Measurements from ENCODE around the gene LYZL2. TPM values are rescaled to one million over a fixed set of nuclear protein-coding genes. Genes with fewer than 3 reads are reported as not detected.
"Not testable (repeated sequence)": the region's sequence is repeated elsewhere in the genome, so short reads cannot be mapped to it uniquely, and the experiment has no call there.

The LYZL2 gene
- not detected for total RNA-seq
- long read RNA-seq, result 0 reads

DNA sequence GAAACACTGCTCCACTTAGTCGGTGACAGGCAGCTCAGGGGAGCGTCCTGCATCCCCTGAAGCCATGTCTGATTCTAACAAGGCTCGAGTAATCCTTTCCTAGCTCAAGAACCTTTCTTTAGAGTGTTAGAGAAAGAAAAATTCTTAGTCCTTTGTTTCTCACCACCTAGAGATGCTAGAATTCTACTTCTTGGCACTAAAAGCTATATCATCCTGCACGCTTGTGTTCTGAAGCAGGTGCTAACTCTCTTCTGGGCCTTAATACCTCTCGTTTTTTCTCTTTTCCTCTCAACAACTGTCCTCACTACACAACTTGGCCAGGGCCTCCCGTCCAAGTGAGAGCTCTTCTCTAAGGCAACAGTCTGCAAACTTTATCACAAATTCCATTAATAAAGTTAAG, at the start of gene LYZL2:
Gene LYZL2, minus strand, starts transcription at position 101 of the 400 bp plus-strand sequence. CDS start 2,838 bp downstream, outside the sequence.
- ATAC-seq, result no peak
- no peak for DNase-seq
- intact Hi-C loops (cut with DNase I, micrococcal nuclease), result no loop called here

DNA sequence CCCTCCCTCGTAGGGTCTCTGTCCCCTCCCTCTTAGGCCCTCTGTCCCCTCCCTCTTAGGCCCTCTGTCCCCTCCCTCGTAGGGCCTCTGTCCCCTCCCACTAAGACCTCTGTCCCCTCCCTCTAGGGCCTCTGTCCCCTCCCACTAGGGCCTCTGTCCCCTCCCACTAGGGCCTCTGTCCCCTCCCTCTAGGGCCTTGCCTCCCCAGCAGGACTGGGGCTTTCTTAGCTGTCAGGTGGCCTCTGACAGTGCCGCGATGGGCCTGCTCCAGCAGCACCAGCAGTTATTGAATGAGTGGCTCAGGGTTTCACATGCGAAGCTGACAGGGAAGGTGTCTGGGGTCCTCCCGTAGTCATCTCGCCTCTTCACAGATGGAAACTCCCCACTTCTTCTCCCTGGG, 48.1 kb upstream of the LYZL2 start:
- intact Hi-C loops (cut with DNase I, micrococcal nuclease); DNase-seq; ATAC-seq: not testable (repeated sequence)

DNA sequence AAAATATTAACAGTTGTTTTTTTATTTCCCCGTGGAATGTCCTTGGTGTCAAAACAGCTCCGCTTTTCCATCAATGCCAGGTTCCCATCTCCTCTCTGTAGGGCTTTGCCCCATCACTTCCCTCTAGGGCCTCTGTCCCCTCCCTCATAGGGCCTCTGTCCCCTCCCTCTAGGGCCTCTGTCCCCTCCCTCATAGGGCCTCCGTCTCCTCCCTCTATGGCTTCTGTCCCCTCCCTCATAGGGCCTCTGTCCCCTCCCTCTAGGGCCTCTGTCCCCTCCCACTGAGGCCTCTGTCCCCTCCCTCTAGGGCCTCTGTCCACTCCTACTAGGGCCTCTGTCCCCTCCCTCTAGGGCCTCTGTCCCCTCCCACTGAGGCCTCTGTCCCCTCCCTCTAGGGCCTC, 47.6 kb upstream of the LYZL2 start:
- ATAC-seq; intact Hi-C loops (cut with DNase I, micrococcal nuclease); DNase-seq: not testable (repeated sequence)

DNA sequence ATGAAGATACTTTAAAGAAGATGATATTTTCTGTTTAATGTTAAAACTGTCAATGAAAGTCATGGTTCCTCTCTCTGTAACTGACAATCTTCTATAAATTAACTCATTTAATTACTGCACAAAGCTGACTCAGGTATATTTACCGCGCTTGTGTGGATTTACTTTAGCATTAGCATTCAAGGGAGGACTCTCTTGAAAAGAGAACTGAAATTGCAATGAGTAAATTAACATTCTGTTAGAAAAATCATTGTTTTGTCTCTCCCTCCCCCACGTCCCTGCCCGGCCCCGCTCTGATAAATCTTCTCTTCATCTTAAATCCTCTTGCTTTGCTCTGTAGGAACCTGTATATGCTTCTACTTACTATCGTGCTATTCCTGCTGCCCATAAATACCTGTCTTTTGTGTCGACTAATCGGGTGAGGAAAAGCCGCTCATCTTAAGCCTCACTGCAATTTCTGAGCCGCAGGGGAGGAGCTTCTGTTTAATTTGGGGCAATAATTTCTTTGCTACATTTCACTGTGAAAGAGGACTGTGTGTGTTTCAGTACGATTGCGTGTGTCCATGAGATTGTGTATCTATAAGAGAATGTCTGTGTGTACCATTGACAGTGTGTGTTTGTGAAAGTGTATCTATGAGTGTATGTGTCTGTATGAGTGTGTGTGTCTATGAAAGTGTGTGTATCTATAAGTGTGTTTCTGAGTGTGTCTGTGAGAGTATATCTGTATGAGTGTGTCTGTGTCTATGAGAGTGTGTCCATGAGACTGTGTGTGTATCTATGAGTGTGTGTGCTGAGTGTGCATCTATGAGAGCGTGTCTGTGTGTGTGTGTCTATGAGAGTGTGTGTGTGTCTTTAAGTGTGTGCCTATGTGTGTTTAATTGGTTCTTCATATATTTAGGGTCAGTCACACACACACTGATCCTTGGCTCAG, 46.5 kb upstream of the LYZL2 start:
- ATAC-seq (no peak), DNase-seq (no peak)
- intact Hi-C loops (cut with DNase I, micrococcal nuclease), result no loop called here

DNA sequence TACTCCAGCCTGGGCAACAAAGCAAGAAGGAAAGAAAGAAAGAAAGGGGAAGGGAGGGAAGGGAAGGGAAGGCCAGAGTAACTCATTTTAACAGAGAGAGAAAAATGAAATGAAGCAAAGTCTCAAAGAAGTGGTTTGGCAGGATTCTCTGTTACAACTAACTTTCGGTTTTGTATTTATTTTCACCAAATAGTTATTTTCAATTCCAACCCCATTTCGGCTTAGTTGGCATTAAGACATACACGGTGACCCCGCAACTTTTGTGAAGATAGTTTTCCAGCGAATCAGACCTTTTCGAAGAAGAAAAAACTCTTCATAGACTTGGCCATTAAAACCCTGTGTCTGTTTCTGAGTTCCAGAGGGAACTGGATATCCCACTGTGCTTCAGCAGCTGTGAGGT, 45.2 kb upstream of the LYZL2 start:
- no peak for DNase-seq
- intact Hi-C loops (cut with DNase I, micrococcal nuclease), result no loop called here

DNA sequence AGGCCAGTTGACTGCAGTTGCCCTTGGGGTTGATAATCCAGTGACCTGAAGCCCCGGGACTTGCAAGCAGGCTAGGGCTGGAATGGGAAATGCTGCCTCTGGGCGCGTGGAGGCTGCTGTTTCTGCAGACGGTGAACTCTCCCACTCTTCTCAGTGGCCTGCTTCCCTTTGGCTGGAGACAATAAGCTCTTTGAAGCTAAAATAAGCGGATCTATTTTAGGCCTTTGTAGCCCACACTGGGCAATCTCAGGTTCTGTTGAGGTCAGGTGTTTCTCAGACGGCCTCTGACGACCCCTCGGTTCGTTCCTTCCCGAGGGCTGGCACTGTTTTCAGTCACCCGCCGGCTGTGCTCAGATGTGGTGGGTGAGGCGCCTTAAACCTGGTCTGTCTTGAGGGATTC, 43.7 kb upstream of the LYZL2 start:
- DNase-seq; ATAC-seq; intact Hi-C loops (cut with DNase I, micrococcal nuclease): not testable (repeated sequence)

More for the DNA sequence above, 45.2 kb upstream of the LYZL2 start:
- ATAC-seq, result no peak

DNA sequence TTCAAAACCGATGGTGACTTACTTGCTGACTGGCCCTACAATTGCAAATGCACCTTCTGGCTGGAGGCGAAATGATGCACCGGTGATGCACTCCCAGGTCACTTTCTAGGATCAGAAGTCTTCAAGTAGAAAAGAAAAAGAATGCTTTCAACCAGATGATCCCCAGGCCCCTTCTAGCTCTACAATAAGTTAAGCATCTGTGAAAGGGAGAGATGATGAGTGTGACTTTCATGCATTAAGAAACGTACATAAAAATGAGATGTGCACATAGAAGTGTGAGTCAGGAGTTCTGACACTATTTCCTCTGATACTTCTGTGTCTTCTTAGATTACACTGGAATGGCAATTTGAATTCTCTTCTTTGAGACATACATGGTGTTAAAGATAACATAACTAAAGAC, 42.8 kb upstream of the LYZL2 start:
- intact Hi-C loops (cut with DNase I, micrococcal nuclease); ATAC-seq: not testable (repeated sequence)

DNA sequence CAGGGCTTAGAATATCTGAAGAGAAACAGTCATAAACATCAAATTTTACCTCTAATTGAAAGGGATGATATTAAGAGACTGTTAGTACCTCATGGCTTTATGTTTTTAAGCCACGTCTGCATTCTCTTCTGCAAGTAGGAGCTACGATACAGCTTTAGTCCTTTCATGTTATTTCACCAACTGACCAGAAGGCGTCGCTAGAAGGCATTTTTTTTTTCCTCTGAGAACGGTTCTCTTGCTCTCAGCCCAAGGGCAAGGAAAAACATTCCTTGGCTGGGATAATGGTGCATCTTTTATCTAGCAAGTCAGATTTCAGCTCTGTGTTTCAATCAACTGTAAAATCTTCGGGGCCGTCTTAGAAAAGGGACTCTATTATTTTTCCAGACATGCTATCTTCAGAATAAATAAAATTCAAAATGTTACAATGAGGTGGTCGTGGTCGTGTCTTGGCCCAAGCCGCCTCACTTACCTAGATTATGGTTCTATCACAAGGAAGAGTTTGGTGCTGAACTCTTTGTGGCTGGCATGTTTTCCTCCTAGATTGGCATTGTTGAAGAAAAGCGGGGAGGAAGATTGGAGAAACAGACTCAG, 41.6 kb upstream of the LYZL2 start:
- ATAC-seq, result peak; percentile 59
- intact Hi-C loops (cut with DNase I, micrococcal nuclease), result no loop called here
- DNase-seq, result no peak

More for the DNA sequence above, 42.8 kb upstream of the LYZL2 start:
- DNase-seq, result not testable (repeated sequence)

DNA sequence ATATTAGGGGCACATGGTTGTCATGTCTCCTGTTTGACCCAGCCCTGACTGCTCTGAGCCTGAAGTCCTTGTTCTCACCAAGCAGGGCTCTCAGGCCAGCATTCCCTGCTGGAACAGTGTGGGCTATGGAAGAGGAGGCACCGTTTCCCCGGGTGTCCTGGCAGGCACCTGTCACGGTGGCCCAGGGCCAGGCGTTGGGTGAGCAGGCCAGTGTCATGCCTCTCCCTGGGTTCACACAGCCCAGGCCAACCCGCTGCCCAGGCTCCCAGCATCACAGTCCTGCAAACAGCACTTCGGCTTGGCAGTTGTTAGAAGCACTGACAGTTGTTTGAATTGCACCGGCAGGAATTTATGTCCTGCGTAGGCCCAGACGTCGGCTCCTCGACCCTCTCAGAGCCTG, 38.4 kb upstream of the LYZL2 start:
- intact Hi-C loops (cut with DNase I, micrococcal nuclease); ATAC-seq: not testable (repeated sequence)

DNA sequence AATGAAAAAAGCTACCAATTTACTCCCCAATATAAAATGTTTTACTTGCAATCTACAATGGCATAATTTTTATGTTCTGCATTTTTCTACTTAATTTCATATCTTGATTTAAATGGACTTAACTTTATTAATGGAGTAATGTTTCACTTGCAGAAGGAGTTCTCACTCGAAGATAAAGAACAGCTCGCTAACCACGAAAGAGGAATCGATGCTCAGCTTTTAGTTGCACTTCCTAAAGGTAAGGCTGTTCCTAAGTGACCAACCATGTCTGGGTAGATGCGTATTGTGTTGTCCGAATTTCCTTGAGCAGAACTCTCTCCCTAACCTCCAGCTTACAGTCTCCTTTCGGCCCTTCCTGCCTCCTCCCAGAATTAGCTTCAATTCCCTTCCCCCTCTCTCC, 33.9 kb upstream of the LYZL2 start:
- intact Hi-C loops (cut with DNase I, micrococcal nuclease); ATAC-seq; DNase-seq: not testable (repeated sequence)

More for the DNA sequence above, 38.4 kb upstream of the LYZL2 start:
- not testable (repeated sequence) for DNase-seq

DNA sequence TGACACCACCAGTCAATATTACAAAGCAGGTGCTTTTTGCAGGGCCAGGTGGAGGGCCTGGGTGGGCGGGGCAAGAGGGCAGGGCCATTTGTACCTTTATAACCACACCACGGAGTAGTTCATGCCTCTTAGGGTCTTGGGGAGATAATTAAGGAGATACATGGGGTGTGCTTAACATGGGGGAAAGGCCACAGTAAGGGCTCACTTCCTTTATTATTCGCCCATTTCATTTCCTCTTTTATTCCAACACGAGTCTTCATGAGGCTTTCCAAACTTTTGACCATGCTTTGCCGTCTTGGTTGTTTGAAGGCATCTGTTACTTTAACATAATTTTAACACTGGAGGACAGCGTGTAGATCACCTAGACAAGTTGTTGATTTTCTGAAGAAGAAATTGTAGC, 33.3 kb upstream of the LYZL2 start:
- ATAC-seq (no peak), DNase-seq (no peak)
- intact Hi-C loops (cut with DNase I, micrococcal nuclease), result no loop called here

DNA sequence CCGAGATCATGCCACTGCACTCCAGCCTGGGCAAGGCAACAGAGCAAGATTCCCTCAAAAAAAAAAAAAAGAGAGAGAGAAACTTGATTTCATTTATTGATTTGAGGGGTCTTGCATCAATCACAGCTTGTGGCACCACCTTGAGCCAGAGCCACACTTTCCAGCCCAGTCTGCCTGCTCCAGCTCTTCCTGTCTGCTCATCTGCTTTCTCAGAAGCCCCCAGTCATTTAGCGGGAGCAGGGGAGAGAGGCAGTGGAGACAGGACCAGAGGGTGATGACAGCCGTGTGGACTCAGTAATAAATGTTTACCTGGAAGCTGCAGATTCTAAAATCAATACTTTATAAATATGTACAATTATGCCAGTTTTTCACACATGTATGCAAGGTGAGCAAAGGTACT, 30.8 kb upstream of the LYZL2 start:
- ATAC-seq; intact Hi-C loops (cut with DNase I, micrococcal nuclease); DNase-seq: not testable (repeated sequence)

DNA sequence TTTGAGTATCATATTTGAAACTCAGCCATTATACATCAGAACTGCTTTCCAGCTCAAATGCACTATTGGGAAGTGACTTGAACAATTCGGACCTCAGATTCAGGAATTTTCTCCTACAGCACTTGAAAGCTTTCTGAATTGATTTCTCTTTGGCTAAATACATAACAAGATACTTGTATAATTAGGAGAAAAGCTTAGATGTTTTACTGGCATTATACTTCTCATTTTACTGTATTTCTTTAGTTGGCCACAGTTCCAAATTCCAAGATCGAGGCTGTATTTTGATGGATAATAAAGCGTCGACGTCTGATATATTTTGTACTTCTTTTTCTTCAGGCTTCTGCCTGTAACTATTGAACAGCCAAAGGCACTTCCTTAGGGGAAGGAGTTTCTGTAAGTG, 26.7 kb upstream of the LYZL2 start:
- DNase-seq (no peak), ATAC-seq (no peak)
- intact Hi-C loops (cut with DNase I, micrococcal nuclease), result no loop called here

DNA sequence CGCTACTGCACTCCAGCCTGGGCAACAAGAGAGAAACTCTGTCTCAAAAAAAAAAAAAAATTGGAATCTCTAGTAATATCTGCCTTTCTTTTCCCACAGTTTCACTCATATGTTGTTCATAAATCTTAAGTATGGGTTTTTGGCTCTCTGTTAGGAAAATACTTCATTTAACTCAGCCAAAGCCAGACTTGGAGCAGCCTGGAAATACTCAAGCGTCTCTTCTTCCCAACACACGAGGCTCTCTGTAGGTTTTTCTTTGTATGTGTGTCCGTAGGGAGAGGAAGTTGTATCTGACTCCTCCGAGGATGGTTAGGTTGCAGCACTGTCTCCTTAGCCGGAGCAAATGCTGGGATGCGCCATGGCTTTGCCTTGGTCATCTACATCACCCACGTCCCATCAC, 25.4 kb upstream of the LYZL2 start:
- DNase-seq; ATAC-seq; intact Hi-C loops (cut with DNase I, micrococcal nuclease): not testable (repeated sequence)

DNA sequence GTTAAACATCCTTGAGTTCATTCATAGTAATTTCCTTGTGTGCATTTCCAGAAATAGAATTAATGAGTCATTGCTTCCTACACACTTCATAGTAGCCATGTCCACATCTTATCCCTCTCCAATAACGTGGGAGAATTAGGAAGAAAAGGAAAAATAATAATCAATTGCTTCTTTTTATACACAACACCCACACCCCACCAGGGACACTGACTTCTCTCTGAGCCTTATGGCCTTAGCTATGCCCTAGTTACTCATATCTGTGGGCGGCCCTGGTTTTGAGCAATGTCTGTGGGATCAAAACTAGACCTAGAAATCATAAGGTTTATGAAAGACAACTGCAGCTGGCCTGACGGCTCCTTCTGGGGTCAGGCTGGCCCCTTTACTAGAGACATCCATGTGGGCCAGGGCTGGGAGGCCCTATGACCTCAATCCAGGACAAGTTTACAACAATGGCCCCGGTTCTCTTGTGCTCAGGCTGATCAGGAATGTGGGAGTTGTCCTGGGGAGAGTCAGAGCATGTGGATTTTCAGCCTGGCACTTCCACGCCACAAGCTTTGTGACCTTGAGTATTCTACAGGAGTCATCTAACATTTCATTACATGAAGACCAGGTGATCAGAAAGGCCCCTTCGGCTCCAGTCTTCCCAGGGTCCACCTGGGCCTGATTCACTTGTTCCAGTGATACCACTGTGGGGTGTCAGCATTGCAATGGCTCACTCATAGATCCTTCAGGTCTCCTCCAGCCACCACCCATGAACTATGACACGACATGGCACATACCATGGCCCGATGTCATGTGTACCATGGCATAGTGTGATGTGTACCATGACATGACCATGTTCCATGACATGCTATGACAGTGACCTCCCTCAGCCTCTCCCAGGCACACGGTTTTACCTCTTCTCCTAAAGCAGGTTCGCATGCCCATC, 22.2 kb upstream of the LYZL2 start:
- ATAC-seq; intact Hi-C loops (cut with DNase I, micrococcal nuclease); DNase-seq: not testable (repeated sequence)

DNA sequence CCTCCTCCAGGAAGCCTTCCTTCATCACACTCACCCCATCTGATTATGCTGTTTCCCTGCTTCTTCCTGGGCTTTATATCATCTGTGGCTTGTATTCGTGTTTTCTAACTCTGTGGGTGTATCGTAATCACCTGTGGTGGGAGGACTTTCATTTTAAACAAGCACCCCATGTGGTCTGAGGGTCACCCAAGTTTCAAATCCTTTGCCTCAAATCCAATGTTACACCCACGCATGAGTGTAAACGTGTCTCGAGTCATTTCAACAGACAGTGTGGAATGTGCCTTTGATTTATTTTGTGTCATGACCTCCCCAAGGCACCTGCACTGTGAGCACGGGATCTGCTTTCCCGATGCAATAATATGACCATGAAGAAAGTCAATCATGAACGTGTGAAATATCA, 17.5 kb upstream of the LYZL2 start:
- ATAC-seq, result no peak
- no peak for DNase-seq
- intact Hi-C loops (cut with DNase I, micrococcal nuclease), result no loop called here

DNA sequence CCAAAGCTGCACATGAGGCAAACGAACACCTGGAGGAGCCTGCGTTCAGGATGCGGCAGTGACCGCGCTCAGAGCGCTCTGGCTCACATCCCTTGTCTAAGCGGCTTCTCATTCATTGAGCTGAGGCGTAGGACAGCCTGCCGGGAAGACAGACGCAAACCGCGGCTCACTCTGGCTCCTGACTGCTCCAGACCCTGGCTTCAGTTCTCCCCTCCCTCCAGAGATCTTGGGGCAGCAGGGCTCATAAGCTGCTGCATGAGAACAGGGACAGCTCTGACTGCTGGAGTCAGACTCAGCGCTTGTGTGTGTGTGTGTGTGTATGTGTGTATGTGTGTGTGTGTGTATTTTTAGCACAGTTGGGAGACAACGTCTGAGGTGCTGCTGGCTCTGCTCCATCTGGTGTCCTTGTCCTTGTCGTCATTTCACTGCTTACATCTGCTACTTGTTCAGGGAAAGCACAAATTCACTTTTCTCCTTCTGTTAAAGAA, 15.8 kb upstream of the LYZL2 start:
- ATAC-seq (no peak), DNase-seq (no peak)
- intact Hi-C loops (cut with DNase I, micrococcal nuclease), result no loop called here

DNA sequence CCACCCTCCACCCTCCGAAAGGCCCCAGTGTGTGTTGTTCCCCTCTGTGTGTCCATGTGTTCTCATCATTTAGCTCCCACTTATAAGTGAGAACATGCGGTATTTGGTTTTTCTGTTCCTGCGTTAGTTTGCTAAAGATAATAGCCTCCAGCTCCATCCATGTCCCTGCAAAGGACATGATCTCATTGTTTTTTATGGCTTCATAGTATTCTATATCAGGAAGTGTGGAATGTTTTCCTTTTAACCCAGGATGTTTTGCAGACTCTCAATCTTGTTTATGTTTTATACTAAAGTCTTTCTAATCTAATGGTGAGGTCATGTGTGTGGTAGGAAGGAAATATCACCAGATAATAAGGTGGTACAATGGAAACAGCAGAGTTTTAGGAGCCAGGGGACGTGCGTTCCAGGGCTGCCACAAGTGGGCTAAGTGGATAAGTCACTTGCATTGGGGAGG, 14.9 kb upstream of the LYZL2 start:
- DNase-seq; intact Hi-C loops (cut with DNase I, micrococcal nuclease); ATAC-seq: not testable (repeated sequence)

Data from left colon (tissue), 2 donors.